Keratinocyte (primary cell): ENCODE data around the gene ME1. TPM values are rescaled to one million over a fixed set of nuclear protein-coding genes. Genes with fewer than 3 reads are reported as not detected.
"Not testable (repeated sequence)": the region's sequence is repeated elsewhere in the genome, so short reads cannot be mapped to it uniquely, and the experiment has no call there.

Experiments
- DNase-seq: peaks from one replicate; pipeline ENCODE4 v3.0.0-alpha.2; 2011; ENCODE audit warnings: low read depth, missing footprints, low spot score
- FAIRE-seq: peaks from 2 replicates; lab custom pipeline; 2011; peaks lifted over from hg19 to GRCh38; lab: Jason Lieb, UNC
- H2AFZ ChIP-seq: 2 replicates; pipeline ENCODE4 v1.6.0; 2012; ENCODE audit warnings: low read length, control low read depth, inconsistent platforms; ENCODE audit not compliant: control insufficient read depth
- H3K27ac ChIP-seq: 2 replicates; pipeline ENCODE4 v1.5.1; 2011; ENCODE audit warnings: low read length; ENCODE audit not compliant: control insufficient read depth, insufficient read depth
- H3K27me3 ChIP-seq: 3 replicates; pipeline ENCODE4 v1.6.0; 2011; ENCODE audit warnings: low read length; ENCODE audit not compliant: control insufficient read depth, insufficient read depth; ENCODE audit errors: extremely low read depth
- H3K36me3 ChIP-seq, 2 experiments: 2 replicates in 1 of 2; 3 replicates in 1 of 2; pipeline ENCODE4 v1.5.1; 2011; ENCODE audit warnings: low read length in 2 of 2, mild to moderate bottlenecking in 1 of 2; ENCODE audit not compliant: control insufficient read depth in 2 of 2, insufficient read depth in 2 of 2; ENCODE audit errors: extremely low read depth in 1 of 2
- H3K4me1 ChIP-seq: 3 replicates; pipeline ENCODE4 v1.5.1; 2011; ENCODE audit warnings: low read length; ENCODE audit not compliant: control insufficient read depth, insufficient read depth; ENCODE audit errors: extremely low read depth
- H3K4me2 ChIP-seq: 3 replicates; pipeline ENCODE4 v1.6.0; 2011; ENCODE audit warnings: low read depth, low read length; ENCODE audit not compliant: control insufficient read depth, insufficient read depth; ENCODE audit errors: extremely low read depth
- H3K4me3 ChIP-seq, 3 experiments: fragments of 200-600 bp in 1 of 3; sonication (generic) in 1 of 3; 2 replicates in 2 of 3; 3 replicates in 1 of 3; pipeline ENCODE4 v1.5.1; 2011 to 2016; ENCODE audit warnings: low read length in 3 of 3, mild to moderate bottlenecking in 3 of 3, control low read depth in 2 of 3, inconsistent platforms in 1 of 3, low read depth in 1 of 3, mixed read lengths in 1 of 3, mixed run types in 1 of 3, moderate library complexity in 1 of 3; ENCODE audit not compliant: control insufficient read depth in 2 of 3, insufficient read depth in 2 of 3; ENCODE audit errors: extremely low read depth in 1 of 3
- H3K79me2 ChIP-seq: 2 replicates; pipeline ENCODE4 v1.6.0; 2012; ENCODE audit warnings: low read length; ENCODE audit not compliant: control insufficient read depth, insufficient read depth
- H3K9ac ChIP-seq: 3 replicates; pipeline ENCODE4 v1.6.0; 2011; ENCODE audit warnings: low read length; ENCODE audit not compliant: control insufficient read depth, insufficient read depth; ENCODE audit errors: extremely low read depth
- H3K9me1 ChIP-seq: 3 replicates; pipeline ENCODE4 v1.6.0; 2011; ENCODE audit warnings: low read length; ENCODE audit not compliant: control insufficient read depth, insufficient read depth; ENCODE audit errors: extremely low read depth
- H3K9me3 ChIP-seq: 2 replicates; pipeline ENCODE4 v1.5.1; 2012; ENCODE audit warnings: low read depth, low read length; ENCODE audit not compliant: control insufficient read depth
- H4K20me1 ChIP-seq: 3 replicates; pipeline ENCODE4 v1.6.0; 2011; ENCODE audit warnings: low read length; ENCODE audit not compliant: control insufficient read depth, insufficient read depth; ENCODE audit errors: extremely low read depth
- EZH2 ChIP-seq: IDR thresholded peaks from one replicate; pipeline ENCODE4 v1.6.1; 2012; ENCODE audit warnings: inconsistent platforms, mild to moderate bottlenecking, low read length, moderate library complexity
- dilution Hi-C: fragments of 300-500 bp; cut with MboI; formaldehyde crosslinking; loops from one replicate; pipeline ENCODE4 v1.7.0; 2020; ENCODE audit warnings: low sequenced_read_pairs; ENCODE audit not compliant: extremely low pct_ligation_motif_present
- polyA plus RNA-seq, 5 experiments: library from polyadenylated mRNA; depleted of rRNA in 3 of 5; stranded (reverse) in 3 of 5; stranded (forward) in 1 of 5; unstranded in 1 of 5; fragments of >200 nt; gene quantifications; 1 replicate in 1 of 5; 2 replicates in 3 of 5; 3 replicates in 1 of 5; pipeline versions ENCODE4 v1.2.1 to v1.2.3, GENCODE V29; 2011 to 2012; ENCODE audit warnings: missing spikeins in 2 of 5, low read depth in 1 of 5, low replicate concordance in 1 of 5
- TF ChIP-seq, protein P1 (sequence below), 3 experiments: IDR thresholded peaks in 1 of 3; conservative IDR thresholded peaks in 1 of 3; optimal IDR thresholded peaks in 1 of 3; 2 replicates in 2 of 3; 3 replicates in 1 of 3; pipeline versions ENCODE3 to v1.5.1; 2011; ENCODE audit warnings: low read length in 3 of 3, mild to moderate bottlenecking in 3 of 3, moderate library complexity in 2 of 3, control low read depth in 1 of 3, inconsistent platforms in 1 of 3; ENCODE audit not compliant: insufficient read depth in 2 of 3; ENCODE audit errors: extremely low read depth in 1 of 3

Gene ME1
- polyA plus RNA-seq, 1 donor (not counting 4 experiments of a cell fraction or from before 2014, with no cell fraction given), result 27.7 TPM

DNA sequence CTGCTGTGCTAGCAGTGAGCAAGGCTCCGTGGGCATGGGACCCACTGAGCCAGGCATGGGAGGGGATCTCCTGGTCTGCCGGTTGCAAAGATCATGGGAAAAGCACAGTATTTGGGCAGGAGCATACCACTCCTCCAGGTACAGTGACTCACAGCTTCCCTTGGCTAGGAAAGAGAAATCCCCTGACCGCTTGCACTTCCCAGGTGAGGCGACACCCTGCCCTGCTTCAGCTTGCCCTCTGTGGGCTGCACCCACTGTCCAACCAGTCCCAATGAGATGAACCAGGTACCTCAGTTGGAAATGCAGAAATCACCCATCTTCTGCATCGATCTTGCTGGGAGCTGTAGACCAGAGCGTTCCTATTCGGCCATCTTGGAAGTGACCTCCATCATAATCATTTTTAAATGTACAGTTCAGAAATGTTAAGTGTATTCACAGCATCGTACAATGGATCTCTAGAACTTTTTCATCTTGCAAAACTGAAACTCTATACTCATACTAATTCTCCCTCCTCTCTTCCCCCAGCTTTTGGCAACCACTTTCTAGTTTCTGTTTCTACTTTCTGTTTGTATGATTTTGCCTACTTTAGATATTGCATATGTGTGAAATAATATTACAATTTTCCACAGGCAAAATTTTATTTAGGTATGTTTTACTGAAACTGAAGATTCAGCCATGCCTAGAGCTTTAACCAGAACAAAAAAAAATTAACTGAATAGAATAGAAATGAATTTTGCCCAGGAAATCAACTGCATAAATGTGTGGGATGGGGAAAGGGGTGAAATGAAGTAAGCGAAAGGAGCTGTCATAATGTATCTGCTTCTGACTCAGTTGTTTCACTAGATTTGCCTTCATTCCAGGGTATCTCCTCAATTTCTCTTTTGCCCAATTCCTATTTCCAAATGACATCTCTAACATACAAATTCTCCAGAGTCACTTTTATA is 137.7 kb downstream of the ME1 start:
- FAIRE-seq, result no peak
- TF ChIP-seq, protein P1, sequence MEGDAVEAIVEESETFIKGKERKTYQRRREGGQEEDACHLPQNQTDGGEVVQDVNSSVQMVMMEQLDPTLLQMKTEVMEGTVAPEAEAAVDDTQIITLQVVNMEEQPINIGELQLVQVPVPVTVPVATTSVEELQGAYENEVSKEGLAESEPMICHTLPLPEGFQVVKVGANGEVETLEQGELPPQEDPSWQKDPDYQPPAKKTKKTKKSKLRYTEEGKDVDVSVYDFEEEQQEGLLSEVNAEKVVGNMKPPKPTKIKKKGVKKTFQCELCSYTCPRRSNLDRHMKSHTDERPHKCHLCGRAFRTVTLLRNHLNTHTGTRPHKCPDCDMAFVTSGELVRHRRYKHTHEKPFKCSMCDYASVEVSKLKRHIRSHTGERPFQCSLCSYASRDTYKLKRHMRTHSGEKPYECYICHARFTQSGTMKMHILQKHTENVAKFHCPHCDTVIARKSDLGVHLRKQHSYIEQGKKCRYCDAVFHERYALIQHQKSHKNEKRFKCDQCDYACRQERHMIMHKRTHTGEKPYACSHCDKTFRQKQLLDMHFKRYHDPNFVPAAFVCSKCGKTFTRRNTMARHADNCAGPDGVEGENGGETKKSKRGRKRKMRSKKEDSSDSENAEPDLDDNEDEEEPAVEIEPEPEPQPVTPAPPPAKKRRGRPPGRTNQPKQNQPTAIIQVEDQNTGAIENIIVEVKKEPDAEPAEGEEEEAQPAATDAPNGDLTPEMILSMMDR (optimal IDR thresholded peaks at IDR 0.05 in 1 of 3, IDR thresholded peaks at IDR 0.05 in 1 of 3, conservative IDR thresholded peaks at IDR 0.05 in 1 of 3; ENCODE audit: extremely low read depth in 1 of 3, insufficient read depth in 2 of 3, low read length in 3 of 3), result no peak
- no peak for TF ChIP-seq EZH2
- dilution Hi-C loops, result no loop called here
- no peak overlapping the region for H3K9ac ChIP-seq
- no peaks in the 10 kb centered on the region for H3K79me2 ChIP-seq
- H3K27ac ChIP-seq, result no peak overlapping the region
- H4K20me1 ChIP-seq, result no peaks in the 10 kb centered on the region
- H3K4me1 ChIP-seq, result no peaks in the 10 kb centered on the region
- no peaks in the 10 kb centered on the region for H3K9me3 ChIP-seq
- H3K4me3 ChIP-seq, result no peak overlapping the region
- H3K36me3 ChIP-seq, result peaks cover 0 to 4% of the 10 kb centered on the region in 2 experiments
- no peak overlapping the region for H2AFZ ChIP-seq
- no peak for DNase-seq
- no peak overlapping the region for H3K4me2 ChIP-seq
- no peaks in the 10 kb centered on the region for H3K9me1 ChIP-seq
- no peaks in the 10 kb centered on the region for H3K27me3 ChIP-seq

DNA sequence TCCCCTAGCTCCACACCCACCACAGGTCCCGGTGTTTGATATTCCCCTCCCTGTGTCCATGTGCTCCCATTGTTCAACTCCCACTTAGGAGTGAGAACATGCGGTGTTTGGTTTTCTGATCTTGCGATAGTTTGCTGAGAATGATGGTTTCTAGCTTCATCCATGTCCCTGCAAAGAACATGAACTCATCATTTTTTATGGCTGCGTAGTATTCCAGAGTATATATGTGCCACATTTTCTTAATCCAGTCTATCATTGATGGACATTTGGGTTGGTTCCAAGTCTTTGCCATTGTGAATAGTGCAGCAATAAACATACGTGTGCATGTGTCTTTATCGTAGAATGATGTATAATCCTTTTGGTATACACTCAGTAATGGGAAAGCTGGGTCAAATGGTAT is 143.6 kb downstream of the ME1 start:
- H3K4me3 ChIP-seq, H3K9me3 ChIP-seq, FAIRE-seq, dilution Hi-C loops, H3K79me2 ChIP-seq, H3K4me2 ChIP-seq, H3K36me3 ChIP-seq, H3K4me1 ChIP-seq, H4K20me1 ChIP-seq, DNase-seq, H2AFZ ChIP-seq, H3K9ac ChIP-seq, H3K27me3 ChIP-seq, H3K27ac ChIP-seq, H3K9me1 ChIP-seq: not testable (repeated sequence)
